ENCODE measurements around the gene SKI.

GRCh38 chr1:2304921-2305681 is 77.0 kb downstream of the SKI start:
- TF ChIP-seq TAF1 (IDR thresholded peaks at IDR 0.05; ENCODE audit: borderline replicate concordance, low read depth, low read length) (no peak), POLR2A (IDR thresholded peaks at IDR 0.05; ENCODE audit: low read depth, low read length) (no peak)

All from GM12892 (cell line).